ENCODE data around the gene OSER1. TPM values are rescaled to one million over a fixed set of nuclear protein-coding genes. Genes with fewer than 3 reads are reported as not detected.

OSER1 gene
- 61.8 and 64.9 TPM in 2 replicates for polyA plus RNA-seq (2013)

DNA sequence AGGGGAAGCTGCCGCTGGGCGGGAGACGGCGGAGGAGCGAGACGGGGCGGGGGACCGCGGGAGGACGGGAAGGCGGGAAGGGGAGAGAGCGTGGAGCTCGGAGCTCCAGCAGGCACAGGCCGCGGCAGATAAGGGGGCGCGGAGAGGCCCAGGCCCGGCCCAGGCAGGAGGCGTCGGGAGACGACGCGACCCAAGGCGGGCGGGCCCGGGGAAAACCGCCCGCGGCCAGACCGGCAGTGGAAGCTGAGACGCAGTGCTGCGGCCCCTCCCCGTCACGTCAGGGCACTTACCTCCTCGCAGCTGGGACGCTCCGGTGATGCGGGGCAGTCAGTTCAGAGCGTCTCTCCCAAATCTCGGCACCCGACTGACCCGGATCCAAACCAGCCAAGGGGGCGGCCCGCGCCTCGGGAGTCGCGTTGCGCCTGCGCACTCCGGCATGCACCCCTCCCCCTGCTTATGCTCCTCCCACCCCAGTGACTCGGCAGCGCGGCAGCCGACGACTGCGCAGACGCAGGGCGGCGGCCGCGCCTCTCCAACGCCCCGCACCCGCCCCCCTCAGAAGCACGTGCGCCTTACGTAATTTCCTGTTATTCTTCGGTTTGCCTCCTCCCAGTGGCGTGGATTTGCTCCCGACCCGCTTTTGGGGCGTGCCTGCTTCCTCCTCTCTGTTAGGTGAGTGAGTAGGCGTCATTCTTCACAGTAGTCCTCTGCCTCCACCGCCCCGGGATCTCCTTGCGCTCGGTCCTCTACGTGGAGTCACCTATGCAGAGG, at the start of gene OSER1:
Gene OSER1 (minus strand): TSS at position 366 of the 771 bp plus-strand sequence. CDS start 3,814 bp downstream, outside the sequence.
- Histone ChIP-seq H3K4ac (ENCODE audit: low read depth, low read length) (peak within 1 kb of the TSS; percentile 63), H3K79me1 (ENCODE audit: low read length) (peaks cover 10% of the 10 kb centered on the region), H3K27ac (ENCODE audit: low read depth, low read length) (peak within 1 kb of the TSS; percentile 89), H2AK5ac (ENCODE audit: low read length) (peak within 1 kb of the TSS; percentile 27), H4K91ac (ENCODE audit: low read depth, low read length) (peak within 1 kb of the TSS; percentile 86), H3K23ac (ENCODE audit: low read length) (peak within 1 kb of the TSS; percentile 19), H2BK5ac (ENCODE audit: low read depth, low read length, poor library complexity) (peak within 1 kb of the TSS; percentile 77), H3K4me1 (ENCODE audit: control insufficient read depth in 1 of 2, insufficient read depth in 2 of 2, low read length in 2 of 2) (peaks cover 3 to 6% of the 10 kb centered on the region in 2 experiments), H3K9ac (ENCODE audit: low read length) (peak within 1 kb of the TSS; percentile 80), H4K12ac (ENCODE audit: low read depth, low read length) (peak within 1 kb of the TSS; percentile 76), H4K8ac (ENCODE audit: low read depth, low read length) (peak within 1 kb of the TSS; percentile 75), H3K4me2 (ENCODE audit: low read length) (peak within 1 kb of the TSS; percentile 64), H3K79me2 (ENCODE audit: control insufficient read depth, insufficient read depth, low read length, poor library complexity) (peaks cover 9% of the 10 kb centered on the region), H3K27me3 (ENCODE audit: insufficient read depth, low read length) (no peaks in the 10 kb centered on the region), H3K14ac (ENCODE audit: low read length) (peak within 1 kb of the TSS; percentile 93), H3K9me3 (ENCODE audit: insufficient read depth, low read depth, low read length) (no peaks in the 10 kb centered on the region), H2BK120ac (ENCODE audit: insufficient read depth, low read length, poor library complexity) (peak within 1 kb of the TSS; percentile 60), H2AFZ (ENCODE audit: insufficient read depth, low read length, poor library complexity) (peak within 1 kb of the TSS; percentile 57), H2BK12ac (ENCODE audit: low read length) (peak within 1 kb of the TSS; percentile 20), H3K4me3 (ENCODE audit: low read depth, low read length) (peak within 1 kb of the TSS; percentile 97), H3K36me3 (ENCODE audit: control insufficient read depth in 1 of 2, insufficient read depth in 2 of 2, low read length in 2 of 2) (no peaks in the 10 kb centered on the region), H3K18ac (ENCODE audit: low read length) (peak within 1 kb of the TSS; percentile 76)
- no CpG with 5 or more reads among the region's 79 CpGs for WGBS (ENCODE audit: extremely low coverage, insufficient coverage, insufficient read length)
- peak; percentile 98 to 99 for DNase-seq

GRCh38 chr20:44258226-44258890, 47.8 kb upstream of the OSER1 start:
- Histone ChIP-seq H3K79me1 (ENCODE audit: low read length) (no peaks in the 10 kb centered on the region), H3K9ac (ENCODE audit: low read length) (no peak overlapping the region), H3K9me3 (ENCODE audit: insufficient read depth, low read depth, low read length) (no peaks in the 10 kb centered on the region), H3K36me3 (ENCODE audit: control insufficient read depth in 1 of 2, insufficient read depth in 2 of 2, low read length in 2 of 2) (no peaks in the 10 kb centered on the region), H3K14ac (ENCODE audit: low read length) (no peak overlapping the region), H2AFZ (ENCODE audit: insufficient read depth, low read length, poor library complexity) (no peak overlapping the region), H3K4me2 (ENCODE audit: low read length) (no peak overlapping the region), H2BK12ac (ENCODE audit: low read length) (no peak overlapping the region), H3K79me2 (ENCODE audit: control insufficient read depth, insufficient read depth, low read length, poor library complexity) (no peaks in the 10 kb centered on the region), H3K27me3 (ENCODE audit: insufficient read depth, low read length) (no peaks in the 10 kb centered on the region), H4K91ac (ENCODE audit: low read depth, low read length) (no peak overlapping the region), H3K4me3 (ENCODE audit: low read depth, low read length) (no peak overlapping the region), H2AK5ac (ENCODE audit: low read length) (no peak overlapping the region), H4K8ac (ENCODE audit: low read depth, low read length) (no peak overlapping the region), H3K4me1 (ENCODE audit: control insufficient read depth in 1 of 2, insufficient read depth in 2 of 2, low read length in 2 of 2) (no peaks in the 10 kb centered on the region), H3K27ac (ENCODE audit: low read depth, low read length) (no peak overlapping the region), H2BK5ac (ENCODE audit: low read depth, low read length, poor library complexity) (no peak overlapping the region), H2BK120ac (ENCODE audit: insufficient read depth, low read length, poor library complexity) (no peak overlapping the region), H3K23ac (ENCODE audit: low read length) (no peak overlapping the region), H4K12ac (ENCODE audit: low read depth, low read length) (no peak overlapping the region), H3K4ac (ENCODE audit: low read depth, low read length) (no peak overlapping the region), H3K18ac (ENCODE audit: low read length) (no peak overlapping the region)
- no peak for DNase-seq
- WGBS (ENCODE audit: extremely low coverage, insufficient coverage, insufficient read length), result no CpG with 5 or more reads among the region's 28 CpGs

- no peaks in the 10 kb centered on the region for H3K27me3 ChIP-seq (ENCODE audit: insufficient read depth, low read length)
- no peak overlapping the region for H2BK12ac ChIP-seq (ENCODE audit: low read length)
- H3K79me2 ChIP-seq (ENCODE audit: control insufficient read depth, insufficient read depth, low read length, poor library complexity), result no peaks in the 10 kb centered on the region
- H3K18ac ChIP-seq (ENCODE audit: low read length), result no peak overlapping the region
- no peak overlapping the region for H2AK5ac ChIP-seq (ENCODE audit: low read length)
- H2BK5ac ChIP-seq (ENCODE audit: low read depth, low read length, poor library complexity), result no peak overlapping the region
- H3K9ac ChIP-seq (ENCODE audit: low read length), result no peak overlapping the region
- no peak for DNase-seq
- no peaks in the 10 kb centered on the region for H3K9me3 ChIP-seq (ENCODE audit: insufficient read depth, low read depth, low read length)
- H3K79me1 ChIP-seq (ENCODE audit: low read length), result no peaks in the 10 kb centered on the region
- H3K23ac ChIP-seq (ENCODE audit: low read length), result no peak overlapping the region
- H3K4ac ChIP-seq (ENCODE audit: low read depth, low read length), result no peak overlapping the region
- no peak overlapping the region for H3K4me2 ChIP-seq (ENCODE audit: low read length)
- no peak overlapping the region for H2AFZ ChIP-seq (ENCODE audit: insufficient read depth, low read length, poor library complexity)
- no peak overlapping the region for H2BK120ac ChIP-seq (ENCODE audit: insufficient read depth, low read length, poor library complexity)
- no peaks in the 10 kb centered on the region for H3K4me1 ChIP-seq (ENCODE audit: control insufficient read depth in 1 of 2, insufficient read depth in 2 of 2, low read length in 2 of 2)
- H4K8ac ChIP-seq (ENCODE audit: low read depth, low read length), result no peak overlapping the region
- H4K12ac ChIP-seq (ENCODE audit: low read depth, low read length), result no peak overlapping the region
- no peak overlapping the region for H3K4me3 ChIP-seq (ENCODE audit: low read depth, low read length)
- no peak overlapping the region for H3K14ac ChIP-seq (ENCODE audit: low read length)
- no peaks in the 10 kb centered on the region for H3K36me3 ChIP-seq (ENCODE audit: control insufficient read depth in 1 of 2, insufficient read depth in 2 of 2, low read length in 2 of 2)
- H4K91ac ChIP-seq (ENCODE audit: low read depth, low read length), result no peak overlapping the region
- WGBS (ENCODE audit: extremely low coverage, insufficient coverage, insufficient read length), result no CpG with 5 or more reads among the region's 21 CpGs
- no peak overlapping the region for H3K27ac ChIP-seq (ENCODE audit: low read depth, low read length)
Measured at GRCh38 chr20:44256961-44257360, 46.4 kb upstream of the OSER1 start.

DNA sequence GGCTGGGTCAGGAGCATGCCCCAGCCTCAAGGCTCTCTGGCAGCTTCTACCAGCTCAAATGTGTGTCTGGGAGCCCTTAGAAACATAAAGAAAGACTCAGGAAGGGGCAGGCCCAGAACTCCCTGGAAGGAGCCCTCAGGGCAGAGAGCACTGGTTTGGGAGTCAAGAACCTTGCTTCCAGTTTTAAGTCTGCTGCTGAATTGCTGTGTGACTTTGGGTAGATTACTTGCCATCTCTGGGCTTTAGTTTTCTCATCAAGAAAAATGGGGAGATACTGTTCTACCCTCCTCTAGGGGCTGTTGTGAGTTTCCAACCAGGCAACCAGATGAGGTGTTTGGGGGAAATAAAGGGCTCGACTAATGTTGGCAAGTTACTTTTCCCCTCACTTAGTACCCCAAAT, 45.4 kb upstream of the OSER1 start:
- H4K12ac ChIP-seq (ENCODE audit: low read depth, low read length), result no peak overlapping the region
- no peaks in the 10 kb centered on the region for H3K79me2 ChIP-seq (ENCODE audit: control insufficient read depth, insufficient read depth, low read length, poor library complexity)
- H4K91ac ChIP-seq (ENCODE audit: low read depth, low read length), result no peak overlapping the region
- H3K9me3 ChIP-seq (ENCODE audit: insufficient read depth, low read depth, low read length), result no peaks in the 10 kb centered on the region
- H3K36me3 ChIP-seq (ENCODE audit: control insufficient read depth in 1 of 2, insufficient read depth in 2 of 2, low read length in 2 of 2), result no peaks in the 10 kb centered on the region
- no peak overlapping the region for H4K8ac ChIP-seq (ENCODE audit: low read depth, low read length)
- no peak overlapping the region for H3K4ac ChIP-seq (ENCODE audit: low read depth, low read length)
- H3K14ac ChIP-seq (ENCODE audit: low read length), result no peak overlapping the region
- WGBS (ENCODE audit: extremely low coverage, insufficient coverage, insufficient read length), result no CpG with 5 or more reads among the region's 1 CpG
- H3K9ac ChIP-seq (ENCODE audit: low read length), result no peak overlapping the region
- H3K4me2 ChIP-seq (ENCODE audit: low read length), result no peak overlapping the region
- H3K4me3 ChIP-seq (ENCODE audit: low read depth, low read length), result no peak overlapping the region
- no peak overlapping the region for H2AFZ ChIP-seq (ENCODE audit: insufficient read depth, low read length, poor library complexity)
- no peak overlapping the region for H3K23ac ChIP-seq (ENCODE audit: low read length)
- no peaks in the 10 kb centered on the region for H3K4me1 ChIP-seq (ENCODE audit: control insufficient read depth in 1 of 2, insufficient read depth in 2 of 2, low read length in 2 of 2)
- H3K18ac ChIP-seq (ENCODE audit: low read length), result no peak overlapping the region
- H2BK120ac ChIP-seq (ENCODE audit: insufficient read depth, low read length, poor library complexity), result no peak overlapping the region
- no peak overlapping the region for H2BK5ac ChIP-seq (ENCODE audit: low read depth, low read length, poor library complexity)
- no peak overlapping the region for H3K27ac ChIP-seq (ENCODE audit: low read depth, low read length)
- no peaks in the 10 kb centered on the region for H3K27me3 ChIP-seq (ENCODE audit: insufficient read depth, low read length)
- no peaks in the 10 kb centered on the region for H3K79me1 ChIP-seq (ENCODE audit: low read length)
- DNase-seq, result no peak
- no peak overlapping the region for H2BK12ac ChIP-seq (ENCODE audit: low read length)
- no peak overlapping the region for H2AK5ac ChIP-seq (ENCODE audit: low read length)

All from trophoblast cell (in vitro differentiated cells and primary cell).